Stimulated activated CD4-positive, alpha-beta T cell treated with anti-CD3 and anti-CD28 coated beads, TNF-alpha, amount 100 ng/mL, for 24 hours (primary cell): ENCODE data around the gene MUC5B.

Experiments
- DNase-seq, 3 experiments: peaks; one replicate each; pipeline ENCODE4 v3.0.0-alpha.2; 2020; ENCODE audit warnings: low read depth in 3 of 3

Gene MUC5B

GRCh38 chr11:1300569-1301187 is 77.8 kb downstream of the MUC5B start:
- DNase-seq: no peak

GRCh38 chr11:1301220-1302000 is 78.5 kb downstream of the MUC5B start:
- no peak for DNase-seq

- DNase-seq: no peak
Measured at GRCh38 chr11:1302041-1302460, 79.2 kb downstream of the MUC5B start.

GRCh38 chr11:1302461-1303125 is 79.7 kb downstream of the MUC5B start:
- DNase-seq: no peak

GRCh38 chr11:1303126-1303821 is 80.4 kb downstream of the MUC5B start:
- no peak for DNase-seq

- no peak for DNase-seq
Measured at GRCh38 chr11:1303973-1304372, 81.1 kb downstream of the MUC5B start.

GRCh38 chr11:1304380-1304779 is 81.5 kb downstream of the MUC5B start:
- no peak for DNase-seq

- no peak for DNase-seq
Measured at GRCh38 chr11:1305063-1305495, 82.2 kb downstream of the MUC5B start.

GRCh38 chr11:1305501-1306056 is 82.7 kb downstream of the MUC5B start:
- no peak for DNase-seq

GRCh38 chr11:1306186-1307162 is 83.6 kb downstream of the MUC5B start:
- no peak for DNase-seq

- DNase-seq: no peak
Measured at GRCh38 chr11:1307163-1307870, 84.5 kb downstream of the MUC5B start.

GRCh38 chr11:1307998-1308742 is 85.3 kb downstream of the MUC5B start:
- DNase-seq: no peak

GRCh38 chr11:1308743-1309497 is 86.1 kb downstream of the MUC5B start:
- DNase-seq: peak in 1 of 3 experiments; percentile 10

- peak; percentile 95 to 96 (median 95) for DNase-seq
Measured at GRCh38 chr11:1309498-1310317, 86.8 kb downstream of the MUC5B start, which contains the start of gene TOLLIP. TOLLIP (minus strand) TSS chr11:1309632; CDS start chr11:1309498, 134 bp downstream.

- no peak for DNase-seq
Measured at GRCh38 chr11:1310318-1310687, 87.4 kb downstream of the MUC5B start.

GRCh38 chr11:1310772-1311468 is 88.1 kb downstream of the MUC5B start:
- DNase-seq: peak in 1 of 3 experiments; percentile 52
